Right lobe of liver (tissue), 6 donors: Measurements from ENCODE around the gene HAP1. TPM values are rescaled to one million over a fixed set of nuclear protein-coding genes. Genes with fewer than 3 reads are reported as not detected.

Experiments used
- ATAC-seq, 4 donors: fragments of 200-7000 bp; cut with Tn5 transposase; one replicate each; pipeline ENCODE4 v1.9.1; 2020; ENCODE audit warnings: mild to moderate bottlenecking in 4 of 4, moderate library complexity in 4 of 4
- DNase-seq, 3 donors: peaks; one replicate each; pipeline ENCODE4 v3.0.0-alpha.2; 2020
- H3K27ac ChIP-seq, 3 donors: fragments of 200-600 bp; one replicate each; pipeline ENCODE4 v1.8.0; 2022
- H3K27me3 ChIP-seq, 2 donors: fragments of 200-600 bp; one replicate each; pipeline ENCODE4 v1.8.0; 2022
- H3K36me3 ChIP-seq, 4 donors: fragments of 200-600 bp; sonication (generic) in 1 of 4; one replicate each; pipeline versions ENCODE4 v1.5.1 to v1.8.0; 2017 to 2022; ENCODE audit warnings: control low read depth in 1 of 4
- H3K4me1 ChIP-seq, 4 donors: fragments of 200-600 bp; sonication (generic) in 1 of 4; one replicate each; pipeline versions ENCODE4 v1.5.1 to v1.8.0; 2017 to 2022; ENCODE audit warnings: control low read depth in 1 of 4
- H3K4me3 ChIP-seq, 3 donors: fragments of 200-600 bp; one replicate each; pipeline ENCODE4 v1.8.0; 2022
- H3K9me3 ChIP-seq, 4 donors: fragments of 200-600 bp; sonication (generic) in 1 of 4; one replicate each; pipeline versions ENCODE4 v1.5.1 to v1.8.0; 2017 to 2022; ENCODE audit warnings: control low read depth in 1 of 4
- CTCF ChIP-seq, 4 donors: fragments of 200-600 bp in 3 of 4; fragments of 450-650 bp in 1 of 4; IDR thresholded peaks; one replicate each; pipeline versions ENCODE4 v1.5.1 to v1.8.0; 2016 to 2022; ENCODE audit warnings: antibody characterized with exemption in 4 of 4, mild to moderate bottlenecking in 2 of 4
- POLR2A ChIP-seq: fragments of 450-650 bp; IDR thresholded peaks from one replicate; pipeline ENCODE4 v1.6.1; 2017; ENCODE audit warnings: antibody characterized with exemption, mild to moderate bottlenecking
- WGBS: methylation state at CpG from one replicate; pipeline ENCODE4 v1.1.6; 2018; ENCODE audit warnings: low coverage, low lambda C conversion rate; ENCODE audit not compliant: insufficient coverage; ENCODE audit errors: missing lambda C conversion rate; 5-methylcytosine and 5-hydroxymethylcytosine counted together
- intact Hi-C, 2 donors: fragments of 100-400 bp; cut with DNase I; formaldehyde crosslinking; loops; one replicate each; pipeline versions ENCODE4 v1.11.2 to v1.14.1; 2022
- total RNA-seq, 6 experiments: library from RNA; depleted of rRNA in 2 of 6; stranded (reverse); fragments of >200 nt in 2 of 6; fragmentation: NEBNext Ultra II Directional in 3 of 6; extraction: Animal tissue kit (Norgen Biotek cat#: 25700) in 3 of 6; gene quantifications; one replicate each; pipeline versions ENCODE4 v1.1.0 to v1.2.4, GENCODE V29; 2016 to 2023
- donor health status: DM: no; HTN: yes; CAD: no.
- donor health status: DM: no; HTN: no; CAD: no.
- donor health status: DM: no; HTN: no; CAD: no.
- donor health status: DM: no; HTN: yes; CAD: no.
- donor health status: DM: no; HTN: yes; CAD: no.

Gene HAP1
- total RNA-seq, 6 experiments from 2014 or later = 0.07 to 0.10 (median 0.07) TPM; not detected in 3

- 75% methylated on average over 6 of the region's 6 CpGs for WGBS
- Histone ChIP-seq H3K9me3 (no peaks in the 10 kb centered on the region), H3K4me3 (no peak overlapping the region), H3K27ac (no peak overlapping the region), H3K4me1 (no peaks in the 10 kb centered on the region), H3K36me3 (peaks cover 0 to 97% (median 53%) of the 10 kb centered on the region in 4 donors), H3K27me3 (no peaks in the 10 kb centered on the region)
- ATAC-seq (no peak), DNase-seq (no peak)
- TF ChIP-seq POLR2A (no peak), CTCF (IDR thresholded peaks at IDR 0.05) (no peak)
- intact Hi-C loops = no loop called here
Measured at GRCh38 chr17:41762391-41762790, 27.9 kb upstream of the HAP1 start.

GRCh38 chr17:41760878-41761277 is 26.4 kb upstream of the HAP1 start:
- peaks cover 0 to 96% (median 53%) of the 10 kb centered on the region in 4 donors for H3K36me3 ChIP-seq
- ATAC-seq (no peak), DNase-seq (no peak)
- intact Hi-C loops = no loop called here
- WGBS = 96% methylated on average over 3 of the region's 6 CpGs
- no peak overlapping the region for H3K4me3 ChIP-seq
- H3K27me3 ChIP-seq = no peaks in the 10 kb centered on the region
- H3K27ac ChIP-seq = no peak overlapping the region
- no peak for TF ChIP-seq POLR2A
- TF ChIP-seq CTCF (IDR thresholded peaks at IDR 0.05) = no peak
- H3K4me1 ChIP-seq = no peaks in the 10 kb centered on the region
- no peaks in the 10 kb centered on the region for H3K9me3 ChIP-seq

GRCh38 chr17:41758601-41759000 is 24.2 kb upstream of the HAP1 start:
- 67% methylated on average over 1 of the region's 9 CpGs for WGBS
- no peak overlapping the region for H3K4me3 ChIP-seq
- ATAC-seq = no peak
- intact Hi-C loops = no loop called here
- no peaks in the 10 kb centered on the region for H3K4me1 ChIP-seq
- no peak overlapping the region for H3K27ac ChIP-seq
- H3K36me3 ChIP-seq = peaks cover 2 to 81% (median 47%) of the 10 kb centered on the region in 4 donors
- no peaks in the 10 kb centered on the region for H3K27me3 ChIP-seq
- DNase-seq = no peak
- TF ChIP-seq POLR2A = no peak
- no peak for TF ChIP-seq CTCF (IDR thresholded peaks at IDR 0.05)
- H3K9me3 ChIP-seq = no peaks in the 10 kb centered on the region

- Histone ChIP-seq H3K36me3 (peaks cover 2 to 40% (median 20%) of the 10 kb centered on the region in 4 donors), H3K9me3 (no peaks in the 10 kb centered on the region), H3K4me1 (no peaks in the 10 kb centered on the region), H3K4me3 (no peak overlapping the region), H3K27ac (no peak overlapping the region), H3K27me3 (no peaks in the 10 kb centered on the region)
- peak in 2 of 4 donors; percentile 7 to 13 for ATAC-seq
- WGBS = 80% methylated on average over 5 of the region's 12 CpGs
- no peak for TF ChIP-seq CTCF (IDR thresholded peaks at IDR 0.05)
- TF ChIP-seq POLR2A = no peak
- intact Hi-C loops = no loop called here
- no peak for DNase-seq
Measured at GRCh38 chr17:41754066-41754465, 19.6 kb upstream of the HAP1 start.

GRCh38 chr17:41751288-41751687 is 16.8 kb upstream of the HAP1 start:
- intact Hi-C loops = no loop called here

More at GRCh38 chr17:41751288-41751687, 16.8 kb upstream of the HAP1 start:
- TF ChIP-seq CTCF (IDR thresholded peaks at IDR 0.05) = no peak
- TF ChIP-seq POLR2A = no peak
- no peak for DNase-seq
- 58% methylated on average over 3 of the region's 3 CpGs for WGBS
- no peaks in the 10 kb centered on the region for H3K9me3 ChIP-seq
- H3K4me1 ChIP-seq = no peaks in the 10 kb centered on the region
- no peak overlapping the region for H3K27ac ChIP-seq
- no peaks in the 10 kb centered on the region for H3K27me3 ChIP-seq
- no peak for ATAC-seq
- H3K36me3 ChIP-seq = peaks cover 2 to 12% (median 7%) of the 10 kb centered on the region in 4 donors
- H3K4me3 ChIP-seq = no peak overlapping the region
